Activated naive CD4-positive, alpha-beta T cell treated with anti-CD3 and anti-CD28 coated beads for 36 hours (primary cell): ENCODE measurements around the gene APBB1. TPM values are rescaled to one million over a fixed set of nuclear protein-coding genes. Genes with fewer than 3 reads are reported as not detected.

Experiments used
- CTCF ChIA-PET: fragments of 350-600 bp; sonication (Branson Sonifier 250); formaldehyde crosslinking; loops from one replicate; lab custom pipeline; 2021; ENCODE audit warnings: antibody characterized with exemption; lab: Charles Lee
- DNase-seq: peaks from one replicate; pipeline ENCODE4 v3.0.0-alpha.2; 2020
- H3K27ac Mint-ChIP-seq: one replicate; pipeline ENCODE4 v1.8.0; 2021; ENCODE audit warnings: mild to moderate bottlenecking, mixed read lengths
- H3K27me3 Mint-ChIP-seq: one replicate; pipeline ENCODE4 v1.8.0; 2021; ENCODE audit warnings: low read depth, mixed read lengths
- H3K36me3 Mint-ChIP-seq: one replicate; pipeline ENCODE4 v1.8.0; 2021; ENCODE audit warnings: low read depth, mixed read lengths
- H3K4me1 Mint-ChIP-seq: one replicate; pipeline ENCODE4 v1.8.0; 2021; ENCODE audit warnings: low read depth, mixed read lengths
- H3K4me3 Mint-ChIP-seq: one replicate; pipeline ENCODE4 v1.8.0; 2021; ENCODE audit warnings: mild to moderate bottlenecking, moderate library complexity, mixed read lengths
- H3K9me3 Mint-ChIP-seq: one replicate; pipeline ENCODE4 v1.8.0; 2021; ENCODE audit warnings: mixed read lengths
- intact Hi-C: fragments of 100-400 bp; cut with micrococcal nuclease; formaldehyde crosslinking; loops from one replicate; pipeline ENCODE4 v1.15.1; 2023
- total RNA-seq, 2 experiments: library from RNA; stranded (reverse); gene quantifications; one replicate each; pipeline ENCODE4 v1.2.3, GENCODE V29; 2021

The APBB1 gene
- total RNA-seq, 2 experiments from 2014 or later: 44.5 to 45.1 TPM

GRCh38 chr11:6357222-6357621, 61.7 kb downstream of the APBB1 start:
- H3K9me3 Mint-ChIP-seq: no peaks in the 10 kb centered on the region
- CTCF ChIA-PET: interaction anchor here (1.0 to 1.1 kb wide), 2 partner anchors 20 to 106 kb away, joined by 3 to 4 read pairs; no protein-coding TSS in a partner anchor
- no peak overlapping the region for H3K27ac Mint-ChIP-seq
- no peak overlapping the region for H3K4me3 Mint-ChIP-seq
- no peaks in the 10 kb centered on the region for H3K4me1 Mint-ChIP-seq
- DNase-seq: peak; percentile 22
- no peaks in the 10 kb centered on the region for H3K27me3 Mint-ChIP-seq
- intact Hi-C loops: loop anchor here (10.0 kb wide), 1 partner anchor 1232 kb away; no protein-coding TSS in a partner anchor
- H3K36me3 Mint-ChIP-seq: no peaks in the 10 kb centered on the region

DNA sequence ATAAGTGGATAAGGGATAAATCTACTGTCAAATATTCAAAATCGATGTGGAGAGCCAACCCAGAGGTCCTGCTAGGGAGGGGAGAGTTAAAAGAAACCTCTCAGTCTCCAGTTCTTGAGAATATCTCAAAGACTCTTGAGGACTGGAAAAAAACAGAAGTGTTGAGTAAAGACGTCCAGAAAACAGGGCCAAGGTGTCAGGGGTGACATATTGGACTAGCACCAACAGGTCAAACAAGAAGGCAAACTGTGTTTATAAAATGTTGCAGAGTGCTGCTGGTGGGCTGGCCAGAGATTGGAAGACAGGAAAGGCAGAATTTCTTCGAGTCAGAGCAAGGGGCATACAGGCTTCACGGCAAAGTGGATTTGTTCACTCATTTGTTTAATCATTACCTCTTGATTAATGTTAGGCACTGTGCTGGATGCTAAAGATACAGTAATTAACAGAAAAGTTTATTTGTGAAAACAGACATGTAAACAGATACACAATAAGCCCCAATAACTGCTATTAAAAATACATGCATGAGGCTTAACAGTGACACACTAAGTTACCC, 62.3 kb downstream of the APBB1 start:
- Mint-ChIP-seq H3K4me3 (no peak overlapping the region), H3K27ac (no peak overlapping the region), H3K4me1 (peaks cover 6% of the 10 kb centered on the region), H3K27me3 (no peaks in the 10 kb centered on the region), H3K9me3 (no peaks in the 10 kb centered on the region), H3K36me3 (no peaks in the 10 kb centered on the region)
- intact Hi-C loops: loop anchor here (10.0 kb wide), 1 partner anchor 1232 kb away; no protein-coding TSS in a partner anchor
- CTCF ChIA-PET: interaction anchor here (8.2 kb wide), 1 partner anchor 104 kb away, joined by 105 read pairs; no protein-coding TSS in a partner anchor
- DNase-seq: no peak

- Mint-ChIP-seq H3K36me3 (no peaks in the 10 kb centered on the region), H3K4me1 (peaks cover 9% of the 10 kb centered on the region), H3K27ac (no peak overlapping the region), H3K27me3 (no peaks in the 10 kb centered on the region), H3K4me3 (no peak overlapping the region), H3K9me3 (no peaks in the 10 kb centered on the region)
- intact Hi-C loops: loop anchor here (10.0 kb wide), 1 partner anchor 1230 kb away; no protein-coding TSS in a partner anchor
- DNase-seq: no peak
- CTCF ChIA-PET: interaction anchor here (0.5 to 8.2 kb wide), 19 partner anchors 8 to 332 kb away, joined by 3 to 105 read pairs (median 7); partner anchors contain the start of gene CAVIN3
Measured at GRCh38 chr11:6354651-6355485, 64.0 kb downstream of the APBB1 start.

DNA sequence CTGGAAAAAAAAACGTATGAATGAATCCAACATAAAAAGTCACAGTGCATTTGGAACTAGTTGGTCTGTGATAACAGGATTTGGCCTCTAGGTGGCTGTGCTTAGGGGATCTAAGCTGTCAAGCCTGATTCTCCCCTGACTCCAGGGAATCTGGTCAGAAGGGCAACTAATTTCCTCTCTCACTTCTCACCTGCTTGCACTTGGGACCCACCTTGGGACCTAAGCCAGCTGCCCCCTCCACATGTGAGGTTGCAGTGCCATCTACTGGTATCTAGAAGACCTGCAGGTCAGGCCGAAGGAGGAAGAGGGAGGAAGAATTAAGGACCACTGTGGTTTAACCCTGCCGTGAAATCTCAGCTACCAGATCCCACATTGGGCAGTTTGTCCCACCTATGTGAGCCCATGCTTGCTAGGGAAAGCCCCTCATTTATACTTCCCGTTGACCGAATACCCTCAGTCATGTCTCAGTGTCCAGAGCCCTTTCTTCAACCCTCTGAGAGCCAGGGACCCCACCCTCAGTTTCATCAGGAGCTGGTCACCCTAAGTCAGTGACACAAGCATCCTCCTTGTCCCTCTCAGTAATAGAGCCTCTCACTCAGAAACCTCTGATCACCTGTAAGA, 65.4 kb downstream of the APBB1 start:
- Mint-ChIP-seq H3K9me3 (no peaks in the 10 kb centered on the region), H3K27me3 (no peaks in the 10 kb centered on the region), H3K4me3 (no peak overlapping the region), H3K4me1 (peaks cover 9% of the 10 kb centered on the region), H3K36me3 (no peaks in the 10 kb centered on the region), H3K27ac (no peak overlapping the region)
- CTCF ChIA-PET: interaction anchor here (0.6 to 8.2 kb wide), 46 partner anchors 8 to 1293 kb away, joined by 3 to 105 read pairs (median 4); partner anchors contain the start of genes CAVIN3 and CCKBR
- intact Hi-C loops: loop anchor here (1.0 to 10.0 kb wide), 7 partner anchors 32 to 1229 kb away; partner anchors contain the start of gene CCKBR
- peak; percentile 67 for DNase-seq

DNA sequence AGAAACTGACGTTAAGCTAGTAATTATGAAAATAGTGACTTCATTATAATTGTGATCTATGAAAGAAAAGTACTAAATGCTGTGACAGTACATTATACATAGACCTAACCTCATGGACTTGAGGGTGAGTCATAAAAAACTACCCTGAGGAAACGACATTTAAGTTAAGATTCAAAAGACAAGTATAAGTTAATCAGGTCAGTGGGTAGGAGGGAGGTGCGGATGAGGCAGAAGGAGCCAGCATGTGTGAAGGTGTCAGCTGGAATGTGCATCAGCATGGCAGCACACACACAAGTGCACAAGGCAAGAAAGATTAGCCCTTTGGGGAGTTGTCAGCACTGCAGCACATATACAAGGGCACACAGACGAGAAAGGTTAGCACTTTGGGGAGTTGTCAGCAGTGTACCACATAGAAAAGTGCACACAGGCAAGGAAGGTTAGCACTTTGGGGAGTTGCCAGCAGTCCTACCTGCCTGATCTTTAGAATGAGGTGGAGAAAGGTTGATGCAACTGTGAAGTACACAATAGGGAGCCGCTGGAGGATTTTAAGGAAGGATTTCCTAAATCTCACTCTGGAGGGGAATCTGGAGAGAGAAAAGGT, 67.0 kb downstream of the APBB1 start:
- H3K4me3 Mint-ChIP-seq: no peak overlapping the region
- intact Hi-C loops: loop anchor here (2.0 to 10.0 kb wide), 4 partner anchors 93 to 1227 kb away; partner anchors contain the start of gene CCKBR
- DNase-seq: peak; percentile 45
- H3K27ac Mint-ChIP-seq: no peak overlapping the region
- H3K9me3 Mint-ChIP-seq: no peaks in the 10 kb centered on the region
- no peaks in the 10 kb centered on the region for H3K36me3 Mint-ChIP-seq
- CTCF ChIA-PET: interaction anchor here (0.7 to 8.2 kb wide), 18 partner anchors 11 to 461 kb away, joined by 3 to 105 read pairs (median 4); partner anchors contain the start of genes CCKBR and CNGA4
- H3K27me3 Mint-ChIP-seq: no peaks in the 10 kb centered on the region
- H3K4me1 Mint-ChIP-seq: peaks cover 9% of the 10 kb centered on the region

- H3K4me1 Mint-ChIP-seq: peaks cover 9% of the 10 kb centered on the region
Measured at GRCh38 chr11:6350486-6350885, 68.4 kb downstream of the APBB1 start.

GRCh38 chr11:6350043-6350442, 68.9 kb downstream of the APBB1 start:
- Mint-ChIP-seq H3K27me3 (no peaks in the 10 kb centered on the region), H3K9me3 (no peaks in the 10 kb centered on the region), H3K4me3 (no peak overlapping the region), H3K36me3 (no peaks in the 10 kb centered on the region), H3K27ac (no peak overlapping the region), H3K4me1 (peaks cover 9% of the 10 kb centered on the region)
- intact Hi-C loops: loop anchor here (10.0 kb wide), 1 partner anchor 1225 kb away; no protein-coding TSS in a partner anchor
- no peak for DNase-seq
- CTCF ChIA-PET: interaction anchor here (5.3 to 8.2 kb wide), 2 partner anchors 13 to 98 kb away, joined by 77 to 105 read pairs; no protein-coding TSS in a partner anchor

More at GRCh38 chr11:6350486-6350885, 68.4 kb downstream of the APBB1 start:
- H3K27ac Mint-ChIP-seq: no peak overlapping the region
- no peaks in the 10 kb centered on the region for H3K27me3 Mint-ChIP-seq
- intact Hi-C loops: loop anchor here (10.0 kb wide), 1 partner anchor 1226 kb away; no protein-coding TSS in a partner anchor
- H3K36me3 Mint-ChIP-seq: no peaks in the 10 kb centered on the region
- no peak overlapping the region for H3K4me3 Mint-ChIP-seq
- H3K9me3 Mint-ChIP-seq: no peaks in the 10 kb centered on the region
- no peak for DNase-seq
- CTCF ChIA-PET: interaction anchor here (0.8 to 8.2 kb wide), 6 partner anchors 12 to 98 kb away, joined by 3 to 105 read pairs (median 8); no protein-coding TSS in a partner anchor

- DNase-seq: no peak
- CTCF ChIA-PET: interaction anchor here (1.1 to 1.3 kb wide), 2 partner anchors 8 to 18 kb away, joined by 3 read pairs; no protein-coding TSS in a partner anchor
- Mint-ChIP-seq H3K27me3 (peaks cover 2% of the 10 kb centered on the region), H3K27ac (no peak overlapping the region), H3K4me3 (no peak overlapping the region), H3K4me1 (no peaks in the 10 kb centered on the region), H3K36me3 (no peaks in the 10 kb centered on the region), H3K9me3 (no peaks in the 10 kb centered on the region)
- intact Hi-C loops: no loop called here
Measured at GRCh38 chr11:6345366-6345765, 73.5 kb downstream of the APBB1 start.

Other genes with a start within 250 kb of the APBB1 start
- gene OR52B2, start 248.8 kb downstream of the APBB1 start, total RNA-seq: not detected
- gene OR52W1, start 219.9 kb downstream of the APBB1 start, total RNA-seq: not detected
- not detected for gene C11orf42, start 213.5 kb downstream of the APBB1 start, total RNA-seq
- 10 to 100 TPM; 13.0 to 13.1 TPM for gene FHIP1B, start 184.5 kb downstream of the APBB1 start, total RNA-seq
- gene CNGA4, start 180.0 kb downstream of the APBB1 start, total RNA-seq: under 1 TPM; 0.10 to 0.12 TPM
- gene CCKBR, start 159.3 kb downstream of the APBB1 start, total RNA-seq: not detected
- gene CAVIN3, start 98.6 kb downstream of the APBB1 start, total RNA-seq: 1 to 10 TPM; 1.1 to 1.5 TPM
- gene SMPD1, start 28.6 kb downstream of the APBB1 start, total RNA-seq: 10 to 100 TPM; 24.5 to 27.5 TPM
- gene HPX, start 21.9 kb upstream of the APBB1 start, total RNA-seq: under 1 TPM in 1 of 2 experiments, not detected in 1; 0.64 TPM
- 1 to 10 TPM; 7.7 to 9.4 TPM for gene TRIM3, start 54.8 kb upstream of the APBB1 start, total RNA-seq
- 10 to 100 TPM; 33.5 to 37.9 TPM for gene ARFIP2, start 62.2 kb upstream of the APBB1 start, total RNA-seq
- 10 to 100 TPM; 35.1 to 41.7 TPM for gene TIMM10B, start 62.4 kb upstream of the APBB1 start, total RNA-seq
- 10 to 100 TPM; 18.2 to 19.3 TPM for gene DNHD1, start 78.2 kb upstream of the APBB1 start, total RNA-seq
- 10 to 100 TPM; 31.9 to 33.5 TPM for gene RRP8, start 184.5 kb upstream of the APBB1 start, total RNA-seq
- gene ILK, start 184.7 kb upstream of the APBB1 start, total RNA-seq: 10 to 100 TPM; 65.2 to 65.7 TPM
- gene TAF10, start 193.1 kb upstream of the APBB1 start, total RNA-seq: 100 to 1,000 TPM; 151 to 156 TPM
- 10 to 100 TPM; 25.7 to 28.5 TPM for gene TPP1, start 200.3 kb upstream of the APBB1 start, total RNA-seq
- gene DCHS1, start 236.7 kb upstream of the APBB1 start, total RNA-seq: under 1 TPM; 0.79 to 0.88 TPM